ENCODE results near the gene PDIA5.

The PDIA5 gene

GRCh38 chr3:123066896-123067688 is at the start of gene PDIA5:
PDIA5 (plus strand) TSS chr3:123067025; CDS start chr3:123067165, 140 bp downstream.
- DNase-seq: peak; percentile 91

GRCh38 chr3:123018683-123019082 is 48.1 kb upstream of the PDIA5 start:
- DNase-seq: no peak

- DNase-seq: no peak
Measured at GRCh38 chr3:123019161-123019560, 47.7 kb upstream of the PDIA5 start.

DNA sequence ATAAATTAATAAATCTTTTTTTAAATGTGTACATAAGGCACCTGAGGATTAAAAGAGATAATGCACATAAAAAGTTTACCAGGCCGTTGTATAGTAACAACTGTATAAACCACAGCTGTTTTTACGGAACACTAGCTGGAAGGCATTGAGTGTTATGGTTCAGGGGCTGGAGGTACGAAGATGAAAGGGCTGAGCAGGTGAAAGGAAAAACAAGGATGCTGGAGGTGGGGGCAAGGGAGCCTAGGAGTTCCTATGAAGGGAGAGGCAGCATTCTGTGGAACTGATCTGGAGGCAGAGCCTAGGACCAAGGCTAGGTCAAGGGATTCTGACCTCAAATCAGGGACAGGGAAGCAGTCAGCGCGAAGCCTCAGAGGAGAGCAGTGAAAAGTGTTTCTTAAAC is 47.2 kb upstream of the PDIA5 start:
- no peak for DNase-seq

- DNase-seq: no peak
Measured at GRCh38 chr3:123020709-123021108, 46.1 kb upstream of the PDIA5 start.

DNA sequence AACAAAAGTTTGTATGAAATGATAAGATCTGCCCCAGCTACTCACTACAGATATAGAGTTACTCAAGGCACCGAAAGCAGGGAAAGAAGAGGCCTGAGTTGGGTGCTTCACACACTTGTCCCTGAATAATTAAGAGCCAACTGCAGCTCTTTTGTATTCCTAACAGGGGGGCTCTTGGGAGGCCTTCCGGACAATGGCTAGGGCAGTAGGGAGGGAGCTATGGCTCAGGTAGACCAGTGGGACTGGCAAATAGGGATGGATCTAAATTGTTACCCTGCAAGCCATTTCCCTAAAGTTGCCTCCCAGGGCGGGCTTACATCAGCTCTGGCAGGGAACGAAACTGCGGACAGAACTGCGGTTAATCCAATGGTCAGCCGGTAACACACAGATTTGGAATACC is 45.4 kb upstream of the PDIA5 start:
- no peak for DNase-seq

- peak; percentile 83 for DNase-seq
Measured at GRCh38 chr3:123021996-123022510, 44.8 kb upstream of the PDIA5 start.

- DNase-seq: no peak
Measured at GRCh38 chr3:123024056-123024455, 42.8 kb upstream of the PDIA5 start.

DNA sequence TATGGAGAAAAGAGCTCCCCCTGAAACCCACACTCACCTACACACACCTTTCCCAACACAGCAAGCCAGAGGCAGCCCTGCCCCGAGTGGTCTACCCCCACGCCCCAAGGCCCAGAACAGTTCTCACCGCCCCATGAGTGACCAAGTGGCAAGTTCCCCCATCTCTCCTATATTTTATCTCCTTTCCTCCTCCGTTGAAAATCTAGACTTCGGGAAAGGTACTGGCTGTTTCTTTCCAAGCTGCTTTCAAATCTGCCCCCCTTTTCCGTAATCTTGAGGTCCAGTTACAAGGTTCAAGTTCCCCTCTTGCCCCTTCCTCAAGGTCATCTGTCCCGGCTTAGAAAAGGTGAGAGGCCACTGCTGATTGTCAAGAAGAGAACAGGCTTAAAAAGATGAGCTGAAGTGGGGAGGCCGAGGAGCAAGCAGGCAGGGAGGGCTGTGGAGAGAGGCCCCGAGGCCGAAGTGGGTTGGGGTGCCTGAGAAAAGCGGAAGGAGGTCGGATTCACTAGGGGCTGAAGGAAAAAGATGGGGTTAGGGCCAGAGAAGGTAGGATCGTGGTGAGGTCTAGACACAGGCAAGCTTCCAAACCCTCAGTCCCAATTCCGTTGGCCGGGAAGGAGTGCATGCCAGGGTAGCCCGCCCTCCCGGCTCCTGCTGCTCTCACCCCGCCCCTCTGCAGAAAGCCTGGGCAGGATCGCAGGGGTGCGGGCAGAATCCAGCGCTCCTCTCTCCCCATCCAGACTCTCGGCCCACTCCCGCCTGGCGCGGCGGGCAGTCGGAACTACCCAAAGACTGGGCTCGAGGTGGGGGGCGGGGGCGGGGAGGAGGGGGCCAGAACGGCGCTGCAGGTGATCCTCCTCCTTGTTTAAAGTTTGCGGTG is 40.9 kb upstream of the PDIA5 start:
- DNase-seq: peak; percentile 31

GRCh38 chr3:123026565-123027291 is 40.1 kb upstream of the PDIA5 start:
- DNase-seq: no peak

- DNase-seq: peak; percentile 26
Measured at GRCh38 chr3:123027292-123028232, 39.3 kb upstream of the PDIA5 start, which contains the start of gene SEMA5B. SEMA5B (minus strand) TSS chr3:123027763; CDS start chr3:122961263, 66,500 bp downstream.

- peak; percentile 83 for DNase-seq
Measured at GRCh38 chr3:123028233-123028828, 38.5 kb upstream of the PDIA5 start.

DNA sequence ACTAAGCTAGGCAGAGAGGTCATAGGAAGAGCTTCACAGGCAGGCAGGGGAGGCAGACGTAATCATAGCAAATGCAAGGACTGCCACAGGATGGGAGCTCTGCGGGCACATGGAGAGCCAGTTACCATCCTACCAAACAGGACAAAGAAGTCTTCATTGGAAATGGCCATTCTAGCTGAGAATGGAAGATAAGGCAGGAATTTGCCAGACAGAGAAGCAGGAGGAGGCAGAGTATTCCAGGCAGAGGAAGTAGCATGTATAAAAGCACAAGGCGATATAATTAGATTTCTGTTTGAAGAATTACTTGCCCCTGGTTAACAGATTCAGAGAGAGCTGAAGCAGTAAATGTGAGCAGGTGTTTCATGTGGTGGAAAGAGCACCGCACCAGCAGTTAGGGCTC is 35.8 kb upstream of the PDIA5 start:
- no peak for DNase-seq

DNA sequence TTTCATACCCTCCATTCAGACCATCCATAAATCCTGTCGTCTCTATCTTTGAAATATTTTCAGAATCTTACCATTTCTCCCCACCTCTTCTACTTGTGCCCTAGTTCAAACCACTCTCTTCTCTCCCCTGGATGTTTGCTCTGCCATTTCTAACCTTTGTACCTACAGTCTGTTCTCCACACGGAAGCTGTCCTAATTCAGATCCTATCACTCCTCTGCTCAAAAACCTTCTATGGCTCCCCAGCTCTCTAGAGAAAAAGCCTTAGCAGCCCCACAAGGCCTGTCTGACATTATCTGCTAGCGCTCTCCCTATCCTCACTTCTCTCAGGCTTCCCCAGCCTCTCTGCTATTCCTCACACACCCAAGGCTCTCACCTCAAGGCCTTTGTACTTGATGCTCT is 34.8 kb upstream of the PDIA5 start:
- DNase-seq: no peak

DNA sequence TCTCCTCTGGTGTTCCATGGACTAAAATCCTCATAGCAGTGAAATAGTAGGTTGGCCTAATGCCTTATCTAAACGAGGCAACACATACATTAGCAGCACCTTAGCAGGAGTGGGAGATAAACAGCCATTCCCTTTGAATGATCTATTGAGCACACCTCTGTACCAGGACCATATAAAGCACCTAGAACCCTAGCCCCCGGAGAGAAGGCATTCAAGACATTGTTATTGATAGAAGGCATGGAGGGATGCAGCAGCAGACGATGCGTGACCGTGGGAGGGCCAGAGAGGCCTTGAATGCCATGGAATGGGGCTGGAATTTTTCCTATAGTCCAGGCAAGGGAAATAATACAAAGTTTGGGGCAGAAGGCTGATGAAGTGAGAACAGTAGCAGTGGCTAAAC is 32.7 kb upstream of the PDIA5 start:
- no peak for DNase-seq

GRCh38 chr3:123034996-123035395 is 31.8 kb upstream of the PDIA5 start:
- no peak for DNase-seq

GRCh38 chr3:123036352-123037014 is 30.3 kb upstream of the PDIA5 start:
- DNase-seq: no peak

- DNase-seq: no peak
Measured at GRCh38 chr3:123037015-123037375, 29.8 kb upstream of the PDIA5 start.

DNA sequence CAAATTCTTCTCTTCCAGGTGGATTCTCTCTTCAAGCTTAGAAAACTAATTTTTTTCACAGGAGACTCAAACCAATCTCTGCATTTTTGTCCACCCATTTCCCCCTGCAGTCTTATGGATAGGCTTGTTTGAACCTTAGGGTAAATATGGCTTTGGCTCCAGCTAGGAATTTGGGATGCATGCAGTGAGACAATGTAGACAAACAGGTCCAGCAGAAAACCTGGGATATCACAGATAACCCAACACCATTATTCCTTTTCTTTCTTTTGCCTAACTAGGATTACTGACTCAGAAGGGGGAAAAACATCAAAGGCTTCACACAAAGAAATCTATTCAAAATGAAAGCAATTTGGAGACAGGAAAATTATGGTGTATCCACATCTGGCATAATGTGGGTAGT is 28.1 kb upstream of the PDIA5 start:
- DNase-seq: no peak

DNA sequence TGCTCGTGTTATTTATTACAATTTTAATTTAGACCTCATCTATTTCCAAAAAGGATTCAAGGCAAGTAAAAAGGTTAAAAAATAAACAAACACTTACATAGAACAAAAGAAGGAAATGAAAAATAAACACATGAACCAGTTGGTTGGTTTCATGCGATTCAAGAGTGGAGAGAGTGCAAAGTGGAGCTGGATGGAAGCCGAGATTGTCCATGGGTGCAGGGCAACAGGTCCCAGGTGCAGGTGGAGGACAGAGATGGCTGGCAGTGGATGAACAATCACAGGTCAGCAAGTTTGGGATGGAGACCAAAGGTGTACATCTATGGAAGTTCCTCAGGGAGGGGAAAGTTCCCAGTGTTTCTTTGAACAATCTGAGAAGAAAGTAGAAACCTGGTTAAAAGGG is 27.6 kb upstream of the PDIA5 start:
- no peak for DNase-seq

DNA sequence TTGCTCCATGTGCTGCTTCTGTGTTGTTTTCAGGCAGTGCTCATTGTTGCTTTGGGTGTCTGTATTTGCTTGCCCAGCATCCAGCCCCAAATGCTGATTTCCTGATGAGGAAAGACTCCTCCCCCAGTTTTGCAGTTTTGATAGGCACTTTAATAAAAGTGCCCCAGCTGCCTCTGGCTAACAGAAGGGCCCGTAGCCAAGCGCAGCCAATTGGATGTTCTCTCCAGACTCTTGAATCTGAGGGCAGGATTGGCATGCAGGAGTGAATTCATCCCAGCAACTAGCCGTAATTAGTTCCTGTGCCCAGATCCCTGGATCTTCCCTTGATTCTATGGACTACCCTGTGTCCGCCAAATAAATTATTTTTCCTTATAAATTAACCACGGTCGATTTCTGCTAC is 24.4 kb upstream of the PDIA5 start:
- peak; percentile 49 for DNase-seq
